Panc1 (cell line): ENCODE measurements around the gene PDE3B.

Experiments used
- CTCF ChIP-seq: fragments of 450-650 bp; IDR thresholded peaks from 2 replicates; pipeline ENCODE4 v1.5.1; 2017; ENCODE audit warnings: mild to moderate bottlenecking
- REST ChIP-seq, 2 experiments: IDR thresholded peaks; 2 replicates each; pipeline ENCODE4 v1.6.1; 2011 to 2012; ENCODE audit warnings: low read depth in 2 of 2, control low read depth in 1 of 2, low read length in 1 of 2, mild to moderate bottlenecking in 1 of 2, moderate library complexity in 1 of 2; ENCODE audit not compliant: insufficient read depth in 1 of 2
- SIN3A ChIP-seq: IDR thresholded peaks from 2 replicates; pipeline ENCODE4 v1.6.1; 2012; ENCODE audit warnings: low read depth, mild to moderate bottlenecking, low read length, moderate library complexity, borderline replicate concordance; ENCODE audit not compliant: insufficient read depth

GRCh38 chr11:14809466-14809865 is 165.9 kb downstream of the PDE3B start:
- TF ChIP-seq SIN3A (no peak), CTCF (no peak), REST (IDR thresholded peaks at IDR 0.05; ENCODE audit: insufficient read depth in 1 of 2, low read depth in 2 of 2, low read length in 1 of 2) (no peak)
